Endodermal cell (in vitro differentiated cells): ENCODE results near the gene FGD6. TPM values are rescaled to one million over a fixed set of nuclear protein-coding genes. Genes with fewer than 3 reads are reported as not detected.

ENCODE experiments used
- DNase-seq: peaks from one replicate; pipeline ENCODE4 v3.0.0-alpha.2; 2017
- H3K27ac ChIP-seq: 2 replicates; pipeline ENCODE4 v1.5.1; 2013; ENCODE audit warnings: mild to moderate bottlenecking, low read depth, low read length, moderate library complexity
- H3K27me3 ChIP-seq: 2 replicates; pipeline ENCODE4 v1.6.1; 2013; ENCODE audit warnings: mild to moderate bottlenecking, low read length, moderate library complexity; ENCODE audit not compliant: insufficient read depth, control insufficient read depth, poor library complexity, severe bottlenecking
- H3K36me3 ChIP-seq: 2 replicates; pipeline ENCODE4 v1.7.0; 2013; ENCODE audit warnings: mild to moderate bottlenecking, low read length, moderate library complexity; ENCODE audit not compliant: control insufficient read depth, insufficient read depth
- H3K4me1 ChIP-seq: one replicate; pipeline ENCODE4 v1.7.0; 2013; ENCODE audit warnings: low read length; ENCODE audit not compliant: control insufficient read depth, insufficient read depth
- H3K4me3 ChIP-seq: 2 replicates; pipeline ENCODE4 v1.5.1; 2013; ENCODE audit warnings: mild to moderate bottlenecking, low read length, moderate library complexity
- H3K9ac ChIP-seq: 2 replicates; pipeline ENCODE4 v1.6.1; 2013; ENCODE audit warnings: mild to moderate bottlenecking, low read length, moderate library complexity; ENCODE audit not compliant: poor library complexity, severe bottlenecking; ENCODE audit errors: extremely low read depth
- H3K9me3 ChIP-seq: 2 replicates; pipeline ENCODE4 v1.6.1; 2013; ENCODE audit warnings: mild to moderate bottlenecking, low read length, moderate library complexity; ENCODE audit not compliant: control insufficient read depth
- H3K27ac Mint-ChIP-seq: 2 replicates; pipeline ENCODE4 v1.8.0; 2020; ENCODE audit warnings: mixed read lengths
- H3K27me3 Mint-ChIP-seq: 2 replicates; pipeline ENCODE4 v1.8.0; 2021; ENCODE audit warnings: mild to moderate bottlenecking, mixed read lengths; ENCODE audit not compliant: insufficient read depth
- H3K36me3 Mint-ChIP-seq: 2 replicates; pipeline ENCODE4 v1.8.0; 2020; ENCODE audit warnings: low read depth, mixed read lengths
- H3K4me1 Mint-ChIP-seq: 2 replicates; pipeline ENCODE4 v1.8.0; 2020; ENCODE audit warnings: mixed read lengths
- H3K4me3 Mint-ChIP-seq: 2 replicates; pipeline ENCODE4 v1.8.0; 2020; ENCODE audit warnings: mild to moderate bottlenecking, moderate library complexity, mixed read lengths
- H3K9me3 Mint-ChIP-seq: 2 replicates; pipeline ENCODE4 v1.8.0; 2020; ENCODE audit warnings: mild to moderate bottlenecking, mixed read lengths
- WGBS, 2 experiments: methylation state at CpG; one replicate each; pipeline versions ENCODE4 v1.1.5 to v1.1.7; 2013; ENCODE audit warnings: missing lambda C conversion rate in 2 of 2, mixed read lengths in 1 of 2; ENCODE audit not compliant: insufficient coverage in 1 of 2, insufficient read length in 1 of 2; 5-methylcytosine and 5-hydroxymethylcytosine counted together
- total RNA-seq, 2 donors: library from RNA; stranded (reverse); fragmentation: NEBNext Ultra II Directional in 1 of 2; extraction: Animal tissue kit (Norgen Biotek cat#: 25700) in 1 of 2; gene quantifications; 2 replicates in 1 of 2; 3 replicates in 1 of 2; pipeline ENCODE4 v1.2.1, GENCODE V29; 2021
- TF ChIP-seq, protein P1 (sequence below): fragments of 200-600 bp; sonication (generic); conservative IDR thresholded peaks from 2 replicates; pipeline ENCODE4 v1.5.0; 2021; ENCODE audit warnings: antibody characterized with exemption, mild to moderate bottlenecking

The FGD6 gene
- total RNA-seq, 2 donors from 2014 or later, result 95.3 to 124 TPM

DNA sequence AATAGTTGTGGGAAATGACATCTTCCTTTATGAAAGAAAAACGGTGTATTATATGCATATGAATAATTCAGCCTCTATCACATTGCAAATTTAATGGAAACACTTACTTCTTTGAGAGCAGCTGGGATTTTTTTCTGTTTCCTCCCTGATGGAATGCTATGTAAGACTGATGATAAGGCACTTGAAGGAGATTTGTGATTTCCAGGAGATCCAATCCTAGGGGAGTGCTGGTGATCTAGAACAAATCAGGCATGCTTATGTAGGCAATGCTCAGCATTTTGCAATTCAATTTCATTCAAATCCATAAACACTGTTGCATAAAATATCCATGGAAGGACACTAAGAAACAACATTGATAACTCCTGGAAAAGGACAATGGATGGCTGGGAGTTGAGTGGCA is 127.8 kb downstream of the FGD6 start:
- Mint-ChIP-seq H3K4me1 (no peaks in the 10 kb centered on the region), H3K36me3 (peaks cover 74% of the 10 kb centered on the region), H3K9me3 (no peaks in the 10 kb centered on the region), H3K27me3 (no peaks in the 10 kb centered on the region), H3K27ac (no peak overlapping the region), H3K4me3 (no peak overlapping the region)
- Histone ChIP-seq H3K27ac (no peak overlapping the region), H3K9me3 (no peaks in the 10 kb centered on the region), H3K4me3 (no peak overlapping the region), H3K4me1 (no peaks in the 10 kb centered on the region), H3K36me3 (peaks cover 82% of the 10 kb centered on the region), H3K27me3 (no peaks in the 10 kb centered on the region), H3K9ac (no peak overlapping the region)
- DNase-seq, result no peak
- TF ChIP-seq, protein P1, sequence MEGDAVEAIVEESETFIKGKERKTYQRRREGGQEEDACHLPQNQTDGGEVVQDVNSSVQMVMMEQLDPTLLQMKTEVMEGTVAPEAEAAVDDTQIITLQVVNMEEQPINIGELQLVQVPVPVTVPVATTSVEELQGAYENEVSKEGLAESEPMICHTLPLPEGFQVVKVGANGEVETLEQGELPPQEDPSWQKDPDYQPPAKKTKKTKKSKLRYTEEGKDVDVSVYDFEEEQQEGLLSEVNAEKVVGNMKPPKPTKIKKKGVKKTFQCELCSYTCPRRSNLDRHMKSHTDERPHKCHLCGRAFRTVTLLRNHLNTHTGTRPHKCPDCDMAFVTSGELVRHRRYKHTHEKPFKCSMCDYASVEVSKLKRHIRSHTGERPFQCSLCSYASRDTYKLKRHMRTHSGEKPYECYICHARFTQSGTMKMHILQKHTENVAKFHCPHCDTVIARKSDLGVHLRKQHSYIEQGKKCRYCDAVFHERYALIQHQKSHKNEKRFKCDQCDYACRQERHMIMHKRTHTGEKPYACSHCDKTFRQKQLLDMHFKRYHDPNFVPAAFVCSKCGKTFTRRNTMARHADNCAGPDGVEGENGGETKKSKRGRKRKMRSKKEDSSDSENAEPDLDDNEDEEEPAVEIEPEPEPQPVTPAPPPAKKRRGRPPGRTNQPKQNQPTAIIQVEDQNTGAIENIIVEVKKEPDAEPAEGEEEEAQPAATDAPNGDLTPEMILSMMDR, result no peak
- no CpG with 5 or more reads among the region's 1 CpG for WGBS, 2 experiments

DNA sequence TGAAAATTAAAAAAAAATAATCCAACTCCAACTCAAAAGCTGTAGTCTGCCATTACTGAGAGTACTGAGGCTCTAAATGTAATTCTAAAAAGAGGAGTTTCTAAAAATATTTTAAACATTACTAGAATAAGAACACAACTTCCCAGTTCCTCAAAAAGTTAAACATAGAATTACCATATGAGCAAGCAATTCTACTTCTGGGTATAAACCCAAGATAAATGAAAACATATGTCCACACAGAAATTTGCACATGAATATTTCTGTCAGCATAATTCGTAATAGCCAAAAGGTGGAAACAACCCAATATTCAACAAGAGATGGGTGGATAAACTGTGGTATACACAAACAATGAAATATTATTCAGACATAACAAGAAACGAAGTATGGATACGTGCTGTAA is 128.9 kb downstream of the FGD6 start:
- no peaks in the 10 kb centered on the region for H3K27me3 Mint-ChIP-seq
- peaks cover 80% of the 10 kb centered on the region for H3K36me3 Mint-ChIP-seq

DNA sequence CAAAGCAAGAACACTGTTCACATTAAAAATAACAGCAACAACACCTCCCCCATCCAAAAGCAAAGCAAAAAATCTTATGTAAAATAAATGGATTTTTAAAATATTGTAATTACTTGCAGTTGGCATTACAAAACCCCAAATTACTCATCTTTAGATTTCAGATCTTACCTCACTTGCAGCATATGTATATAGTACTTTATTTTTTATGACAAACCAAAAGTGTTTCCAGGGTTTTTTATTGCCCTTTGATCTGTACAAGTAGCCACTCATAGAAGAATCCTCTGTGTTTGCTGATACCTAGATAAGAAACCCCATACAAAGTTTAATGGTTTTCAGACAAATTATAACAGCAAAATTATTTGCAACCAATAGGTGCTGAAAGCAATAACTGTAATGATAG is 131.7 kb downstream of the FGD6 start:
- H3K27ac ChIP-seq, result no peak overlapping the region
- H3K36me3 Mint-ChIP-seq, result peaks cover 76% of the 10 kb centered on the region
- TF ChIP-seq, protein P1, result no peak

More for the DNA sequence above, 128.9 kb downstream of the FGD6 start:
- H3K36me3 ChIP-seq, result peaks cover 86% of the 10 kb centered on the region
- H3K4me1 ChIP-seq, result no peaks in the 10 kb centered on the region
- no peak overlapping the region for H3K27ac ChIP-seq
- H3K27me3 ChIP-seq, result no peaks in the 10 kb centered on the region
- H3K9ac ChIP-seq, result no peak overlapping the region
- TF ChIP-seq, protein P1, result no peak
- H3K4me3 ChIP-seq, result no peak overlapping the region
- no peak for DNase-seq
- Mint-ChIP-seq H3K9me3 (no peaks in the 10 kb centered on the region), H3K27ac (no peak overlapping the region), H3K4me3 (no peak overlapping the region), H3K4me1 (no peaks in the 10 kb centered on the region)
- no peaks in the 10 kb centered on the region for H3K9me3 ChIP-seq
- WGBS, 2 experiments, result 93 to 95% methylated on average over 2 to 3 of the region's 3 CpGs

More for the DNA sequence above, 131.7 kb downstream of the FGD6 start:
- no peaks in the 10 kb centered on the region for H3K27me3 Mint-ChIP-seq
- no peak overlapping the region for H3K4me3 Mint-ChIP-seq
- Histone ChIP-seq H3K36me3 (peaks cover 83% of the 10 kb centered on the region), H3K4me1 (no peaks in the 10 kb centered on the region), H3K9ac (no peak overlapping the region), H3K9me3 (no peaks in the 10 kb centered on the region), H3K4me3 (no peak overlapping the region), H3K27me3 (no peaks in the 10 kb centered on the region)
- DNase-seq, result no peak
- no peaks in the 10 kb centered on the region for H3K4me1 Mint-ChIP-seq
- H3K9me3 Mint-ChIP-seq, result no peaks in the 10 kb centered on the region
- no peak overlapping the region for H3K27ac Mint-ChIP-seq
